ENCODE data around the gene PCDH15. TPM values are rescaled to one million over a fixed set of nuclear protein-coding genes. Genes with fewer than 3 reads are reported as not detected.
A peak's percentile ranks its signal among the peaks of the same experiment; 100 is the strongest.

The PCDH15 gene
- total RNA-seq, 1 donor from 2014 or later, result not detected

DNA sequence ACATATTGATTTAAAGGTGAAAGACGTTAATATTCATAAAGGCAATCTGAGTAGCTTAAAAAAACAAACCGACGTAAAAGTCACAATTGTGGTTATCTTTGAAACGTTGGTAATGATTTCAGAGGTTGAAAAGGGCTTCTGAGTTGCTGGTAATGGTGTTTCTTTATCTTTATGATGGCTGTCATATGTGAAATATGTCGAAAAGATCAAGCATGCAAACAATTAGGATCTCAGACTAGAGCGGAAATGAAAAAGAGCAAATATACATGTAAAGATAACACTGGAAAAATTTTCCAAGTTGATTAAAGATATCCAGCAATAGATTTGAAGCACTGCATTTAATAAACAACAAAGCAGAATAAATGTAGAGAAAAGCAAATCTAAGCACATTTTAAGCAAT is 1030.1 kb downstream of the PCDH15 start:
- FAIRE-seq (no peak), DNase-seq (ENCODE audit: low read depth) (no peak)
- Histone ChIP-seq H4K20me1 (ENCODE audit: insufficient read depth, low read length) (no peaks in the 10 kb centered on the region), H3K4me2 (ENCODE audit: low read length) (no peak overlapping the region), H3K79me2 (ENCODE audit: insufficient read depth, low read length) (no peaks in the 10 kb centered on the region), H2AFZ (ENCODE audit: low read depth, low read length) (no peak overlapping the region), H3K4me3 (ENCODE audit: insufficient read depth, low read depth, low read length) (no peak overlapping the region), H3K9me3 (ENCODE audit: insufficient read depth, low read depth, low read length) (no peaks in the 10 kb centered on the region), H3K36me3 (ENCODE audit: insufficient read depth, low read length) (no peaks in the 10 kb centered on the region), H3K9ac (ENCODE audit: low read length) (no peak overlapping the region), H3K27ac (ENCODE audit: low read depth, low read length) (no peak overlapping the region), H3K27me3 (ENCODE audit: insufficient read depth, low read length) (no peaks in the 10 kb centered on the region), H3K4me1 (ENCODE audit: insufficient read depth, low read length) (no peaks in the 10 kb centered on the region)
- Mint-ChIP-seq H3K27ac (ENCODE audit: unreplicated experiment) (no peak overlapping the region), H3K27me3 (ENCODE audit: low read depth, unreplicated experiment) (no peaks in the 10 kb centered on the region), H3K4me1 (ENCODE audit: low read depth, unreplicated experiment) (no peaks in the 10 kb centered on the region), H3K9me3 (ENCODE audit: unreplicated experiment) (no peaks in the 10 kb centered on the region), H3K36me3 (ENCODE audit: low read depth, unreplicated experiment) (no peaks in the 10 kb centered on the region), H3K4me3 (ENCODE audit: unreplicated experiment) (no peak overlapping the region)
- TF ChIP-seq EZH2 (IDR thresholded peaks at IDR 0.05; ENCODE audit: insufficient read depth, low read length), result no peak
- TF ChIP-seq, protein P1, sequence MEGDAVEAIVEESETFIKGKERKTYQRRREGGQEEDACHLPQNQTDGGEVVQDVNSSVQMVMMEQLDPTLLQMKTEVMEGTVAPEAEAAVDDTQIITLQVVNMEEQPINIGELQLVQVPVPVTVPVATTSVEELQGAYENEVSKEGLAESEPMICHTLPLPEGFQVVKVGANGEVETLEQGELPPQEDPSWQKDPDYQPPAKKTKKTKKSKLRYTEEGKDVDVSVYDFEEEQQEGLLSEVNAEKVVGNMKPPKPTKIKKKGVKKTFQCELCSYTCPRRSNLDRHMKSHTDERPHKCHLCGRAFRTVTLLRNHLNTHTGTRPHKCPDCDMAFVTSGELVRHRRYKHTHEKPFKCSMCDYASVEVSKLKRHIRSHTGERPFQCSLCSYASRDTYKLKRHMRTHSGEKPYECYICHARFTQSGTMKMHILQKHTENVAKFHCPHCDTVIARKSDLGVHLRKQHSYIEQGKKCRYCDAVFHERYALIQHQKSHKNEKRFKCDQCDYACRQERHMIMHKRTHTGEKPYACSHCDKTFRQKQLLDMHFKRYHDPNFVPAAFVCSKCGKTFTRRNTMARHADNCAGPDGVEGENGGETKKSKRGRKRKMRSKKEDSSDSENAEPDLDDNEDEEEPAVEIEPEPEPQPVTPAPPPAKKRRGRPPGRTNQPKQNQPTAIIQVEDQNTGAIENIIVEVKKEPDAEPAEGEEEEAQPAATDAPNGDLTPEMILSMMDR (IDR thresholded peaks at IDR 0.05; ENCODE audit: insufficient read depth, low read depth, low read length), result no peak

DNA sequence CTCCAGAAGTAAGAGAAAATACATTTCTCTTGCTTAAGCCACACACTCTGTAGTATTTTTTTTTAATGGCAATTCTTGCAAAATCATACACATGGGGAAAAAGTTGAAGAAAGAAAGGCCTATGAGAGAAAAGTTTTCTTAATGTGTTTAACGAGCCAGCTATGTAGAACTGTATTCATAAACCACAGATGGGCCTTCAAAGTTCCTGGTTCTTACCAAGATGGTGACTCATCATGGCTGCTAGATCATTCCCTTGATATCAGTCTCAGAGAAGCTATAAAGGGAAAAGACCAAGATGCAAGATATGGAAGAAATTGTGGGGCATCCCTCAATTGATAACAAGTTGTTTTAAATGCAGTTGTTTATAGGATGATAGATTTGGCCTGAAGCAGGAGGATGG is 1035.7 kb downstream of the PCDH15 start:
- no peaks in the 10 kb centered on the region for H3K4me1 ChIP-seq (ENCODE audit: insufficient read depth, low read length)
- H3K9me3 ChIP-seq (ENCODE audit: insufficient read depth, low read depth, low read length), result no peaks in the 10 kb centered on the region
- no peaks in the 10 kb centered on the region for H3K79me2 ChIP-seq (ENCODE audit: insufficient read depth, low read length)
- H3K4me3 ChIP-seq (ENCODE audit: insufficient read depth, low read depth, low read length), result no peak overlapping the region
- H3K27ac ChIP-seq (ENCODE audit: low read depth, low read length), result no peak overlapping the region
- H3K36me3 ChIP-seq (ENCODE audit: insufficient read depth, low read length), result no peaks in the 10 kb centered on the region
- Mint-ChIP-seq H3K36me3 (ENCODE audit: low read depth, unreplicated experiment) (no peaks in the 10 kb centered on the region), H3K27me3 (ENCODE audit: low read depth, unreplicated experiment) (no peaks in the 10 kb centered on the region), H3K4me1 (ENCODE audit: low read depth, unreplicated experiment) (peaks cover 3% of the 10 kb centered on the region), H3K27ac (ENCODE audit: unreplicated experiment) (no peak overlapping the region), H3K9me3 (ENCODE audit: unreplicated experiment) (no peaks in the 10 kb centered on the region), H3K4me3 (ENCODE audit: unreplicated experiment) (no peak overlapping the region)
- no peak overlapping the region for H3K9ac ChIP-seq (ENCODE audit: low read length)
- H3K27me3 ChIP-seq (ENCODE audit: insufficient read depth, low read length), result no peaks in the 10 kb centered on the region
- H2AFZ ChIP-seq (ENCODE audit: low read depth, low read length), result no peak overlapping the region
- no peak for TF ChIP-seq EZH2 (IDR thresholded peaks at IDR 0.05; ENCODE audit: insufficient read depth, low read length)
- TF ChIP-seq, protein P1 (IDR thresholded peaks at IDR 0.05; ENCODE audit: insufficient read depth, low read depth, low read length), result no peak
- no peaks in the 10 kb centered on the region for H4K20me1 ChIP-seq (ENCODE audit: insufficient read depth, low read length)
- DNase-seq (ENCODE audit: low read depth) (peak; percentile 56), FAIRE-seq (no peak)
- H3K4me2 ChIP-seq (ENCODE audit: low read length), result no peak overlapping the region

DNA sequence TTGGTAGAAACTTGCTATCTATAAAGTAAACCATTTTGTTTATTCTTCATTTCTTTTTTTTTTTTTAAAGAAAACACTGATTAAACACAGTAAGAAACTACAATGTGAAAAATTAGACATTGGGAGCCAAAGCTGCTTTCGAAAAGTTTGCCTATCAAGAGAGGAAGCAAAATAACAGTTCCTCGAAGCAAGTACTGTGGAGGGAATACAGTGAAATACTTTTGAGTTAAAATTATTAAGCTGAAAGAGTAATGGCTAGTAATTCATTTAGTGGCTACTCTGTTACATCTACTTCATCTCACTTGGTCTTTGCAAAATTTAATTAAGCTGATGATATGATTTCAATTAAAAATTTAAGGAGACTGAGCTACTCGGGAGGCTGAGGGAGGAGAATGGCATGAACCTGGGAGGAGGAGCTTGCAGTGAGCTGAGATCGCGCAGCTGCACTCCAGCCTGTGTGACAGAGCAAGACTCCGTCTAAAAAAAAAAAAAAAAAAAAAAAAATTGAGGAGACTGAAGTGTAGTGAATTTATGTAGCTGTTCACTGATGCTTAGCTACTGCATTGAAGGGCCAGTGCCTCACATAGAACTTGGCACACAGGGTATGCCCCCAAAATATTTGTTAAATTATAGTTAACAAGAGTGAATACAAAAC is 1046.3 kb downstream of the PCDH15 start:
- Histone ChIP-seq H4K20me1 (ENCODE audit: insufficient read depth, low read length) (no peaks in the 10 kb centered on the region), H3K27ac (ENCODE audit: low read depth, low read length) (no peak overlapping the region), H3K36me3 (ENCODE audit: insufficient read depth, low read length) (no peaks in the 10 kb centered on the region), H3K4me3 (ENCODE audit: insufficient read depth, low read depth, low read length) (no peak overlapping the region), H3K9ac (ENCODE audit: low read length) (no peak overlapping the region), H3K4me1 (ENCODE audit: insufficient read depth, low read length) (no peaks in the 10 kb centered on the region), H3K9me3 (ENCODE audit: insufficient read depth, low read depth, low read length) (no peaks in the 10 kb centered on the region), H2AFZ (ENCODE audit: low read depth, low read length) (peak overlapping the region; percentile 36), H3K27me3 (ENCODE audit: insufficient read depth, low read length) (no peaks in the 10 kb centered on the region), H3K4me2 (ENCODE audit: low read length) (peak overlapping the region; percentile 58), H3K79me2 (ENCODE audit: insufficient read depth, low read length) (no peaks in the 10 kb centered on the region)
- no peaks in the 10 kb centered on the region for H3K4me1 Mint-ChIP-seq (ENCODE audit: low read depth, unreplicated experiment)
- no peaks in the 10 kb centered on the region for H3K27me3 Mint-ChIP-seq (ENCODE audit: low read depth, unreplicated experiment)
- no peaks in the 10 kb centered on the region for H3K9me3 Mint-ChIP-seq (ENCODE audit: unreplicated experiment)
- TF ChIP-seq, protein P1 (IDR thresholded peaks at IDR 0.05; ENCODE audit: insufficient read depth, low read depth, low read length), result no peak
- TF ChIP-seq EZH2 (IDR thresholded peaks at IDR 0.05; ENCODE audit: insufficient read depth, low read length), result no peak
- no peak overlapping the region for H3K4me3 Mint-ChIP-seq (ENCODE audit: unreplicated experiment)
- FAIRE-seq (no peak), DNase-seq (ENCODE audit: low read depth) (no peak)
- H3K36me3 Mint-ChIP-seq (ENCODE audit: low read depth, unreplicated experiment), result no peaks in the 10 kb centered on the region
- H3K27ac Mint-ChIP-seq (ENCODE audit: unreplicated experiment), result no peak overlapping the region
